ENCODE measurements around the gene RPL32. TPM values are rescaled to one million over a fixed set of nuclear protein-coding genes. Genes with fewer than 3 reads are reported as not detected.
"Not testable (repeated sequence)": the region's sequence is repeated elsewhere in the genome, so short reads cannot be mapped to it uniquely, and the experiment has no call there.

Gene RPL32
- total RNA-seq, 1 experiment from 2014 or later = 2,021 TPM

GRCh38 chr3:12791430-12791829, 49.9 kb downstream of the RPL32 start:
- WGBS (ENCODE audit: extremely low coverage, insufficient read length, low lambda C conversion rate) = no CpG with 5 or more reads among the region's 1 CpG
- H3K4me3 Mint-ChIP-seq = no peak overlapping the region
- H3K79me1 ChIP-seq (ENCODE audit: insufficient read depth, low read depth, low read length, poor library complexity, severe bottlenecking) = no peaks in the 10 kb centered on the region
- H3K23me2 ChIP-seq (ENCODE audit: insufficient read length, low read depth, low read length, poor library complexity, severe bottlenecking) = no peaks in the 10 kb centered on the region
- no peak overlapping the region for H3K23ac ChIP-seq (ENCODE audit: insufficient read length, low read depth, low read length)
- no peak for DNase-seq
- no peak overlapping the region for H2AFZ ChIP-seq (ENCODE audit: low read length)
- no peak overlapping the region for H2BK15ac ChIP-seq (ENCODE audit: low read depth, low read length)
- no peak overlapping the region for H3K27ac Mint-ChIP-seq
- no peaks in the 10 kb centered on the region for H3K9me3 ChIP-seq (ENCODE audit: control insufficient read depth, low read depth, low read length)
- H3K4me2 ChIP-seq (ENCODE audit: insufficient read depth, insufficient read length, low read length) = no peak overlapping the region
- no peak overlapping the region for H3K56ac ChIP-seq (ENCODE audit: insufficient read length, low read depth, low read length)
- peaks cover 0 to 5% (median 0%) of the 10 kb centered on the region in 3 experiments; a peak in 2 of 7 replicates for H3K36me3 Mint-ChIP-seq (ENCODE audit: insufficient read depth in 1 of 3, low read depth in 3 of 3)
- no peaks in the 10 kb centered on the region for H3K27me3 ChIP-seq (ENCODE audit: insufficient read depth, low read length)
- no peak overlapping the region for H3K14ac ChIP-seq (ENCODE audit: insufficient read depth, low read length)
- H3K79me2 ChIP-seq (ENCODE audit: insufficient read depth, low read length) = no peaks in the 10 kb centered on the region
- no peak overlapping the region for H3K18ac ChIP-seq (ENCODE audit: insufficient read length, low read depth, low read length)
- no peak overlapping the region for H2BK20ac ChIP-seq (ENCODE audit: low read depth, low read length, poor library complexity, severe bottlenecking)
- no peaks in the 10 kb centered on the region for H3K4me1 ChIP-seq (ENCODE audit: insufficient read depth, low read length)
- peaks cover 10% of the 10 kb centered on the region for H3K27me3 Mint-ChIP-seq (ENCODE audit: low read depth)
- no peak overlapping the region for H2AK5ac ChIP-seq (ENCODE audit: insufficient read length, low read length)
- no peak overlapping the region for H3K9ac ChIP-seq (ENCODE audit: extremely low read depth, insufficient read length, low read length)
- peaks cover 3 to 10% of the 10 kb centered on the region in 2 experiments; a peak in 3 of 4 replicates for H3K4me1 Mint-ChIP-seq
- H4K5ac ChIP-seq (ENCODE audit: insufficient read length, low read depth, low read length) = no peak overlapping the region
- no peak overlapping the region for H2BK120ac ChIP-seq (ENCODE audit: low read depth, low read length, poor library complexity, severe bottlenecking)
- H3K9me3 Mint-ChIP-seq = peaks cover 0 to 4% of the 10 kb centered on the region in 2 experiments; a peak in 3 of 5 replicates
- H2BK12ac ChIP-seq (ENCODE audit: insufficient read length, low read depth, low read length) = no peak overlapping the region
- no peak overlapping the region for H4K8ac ChIP-seq (replicated peaks; ENCODE audit: insufficient read length, low read depth, low read length)
- H4K20me1 ChIP-seq (ENCODE audit: control insufficient read depth, insufficient read depth, insufficient read length) = no peaks in the 10 kb centered on the region
- H2BK5ac ChIP-seq (ENCODE audit: insufficient read length, low read length) = no peak overlapping the region
- no peak overlapping the region for H4K91ac ChIP-seq (ENCODE audit: insufficient read length, low read depth, low read length)
- no peak for TF ChIP-seq CTCF (conservative IDR thresholded peaks at IDR 0.05)
- H3T11ph ChIP-seq (ENCODE audit: low read length) = no peak overlapping the region
- H3K4ac ChIP-seq (ENCODE audit: low read depth, low read length) = no peak overlapping the region
- H3K27ac ChIP-seq (ENCODE audit: insufficient read length, low read depth, low read length) = no peak overlapping the region

- H4K91ac ChIP-seq (ENCODE audit: insufficient read length, low read depth, low read length); H3K36me3 Mint-ChIP-seq (ENCODE audit: insufficient read depth in 1 of 3, low read depth in 3 of 3); H3K23ac ChIP-seq (ENCODE audit: insufficient read length, low read depth, low read length); H3K14ac ChIP-seq (ENCODE audit: insufficient read depth, low read length); H2BK20ac ChIP-seq (ENCODE audit: low read depth, low read length, poor library complexity, severe bottlenecking); H3K4me1 ChIP-seq (ENCODE audit: insufficient read depth, low read length); H2BK15ac ChIP-seq (ENCODE audit: low read depth, low read length); H4K8ac ChIP-seq (replicated peaks; ENCODE audit: insufficient read length, low read depth, low read length); H3K56ac ChIP-seq (ENCODE audit: insufficient read length, low read depth, low read length); H4K5ac ChIP-seq (ENCODE audit: insufficient read length, low read depth, low read length); H4K20me1 ChIP-seq (ENCODE audit: control insufficient read depth, insufficient read depth, insufficient read length); H2AFZ ChIP-seq (ENCODE audit: low read length); H3K4me2 ChIP-seq (ENCODE audit: insufficient read depth, insufficient read length, low read length); H3K27me3 ChIP-seq (ENCODE audit: insufficient read depth, low read length); DNase-seq; H3K9me3 Mint-ChIP-seq; H2BK5ac ChIP-seq (ENCODE audit: insufficient read length, low read length); H3K79me2 ChIP-seq (ENCODE audit: insufficient read depth, low read length); H3K27ac Mint-ChIP-seq; H3K18ac ChIP-seq (ENCODE audit: insufficient read length, low read depth, low read length); H2AK5ac ChIP-seq (ENCODE audit: insufficient read length, low read length); H3K23me2 ChIP-seq (ENCODE audit: insufficient read length, low read depth, low read length, poor library complexity, severe bottlenecking); H2BK120ac ChIP-seq (ENCODE audit: low read depth, low read length, poor library complexity, severe bottlenecking); H3K27ac ChIP-seq (ENCODE audit: insufficient read length, low read depth, low read length); H3K27me3 Mint-ChIP-seq (ENCODE audit: low read depth); H3K4me3 Mint-ChIP-seq; H3K79me1 ChIP-seq (ENCODE audit: insufficient read depth, low read depth, low read length, poor library complexity, severe bottlenecking); H3T11ph ChIP-seq (ENCODE audit: low read length); H3K9me3 ChIP-seq (ENCODE audit: control insufficient read depth, low read depth, low read length); H3K4ac ChIP-seq (ENCODE audit: low read depth, low read length); H2BK12ac ChIP-seq (ENCODE audit: insufficient read length, low read depth, low read length); H3K9ac ChIP-seq (ENCODE audit: extremely low read depth, insufficient read length, low read length): not testable (repeated sequence)
- WGBS (ENCODE audit: extremely low coverage, insufficient read length, low lambda C conversion rate) = no CpG with 5 or more reads among the region's 23 CpGs
- H3K4me1 Mint-ChIP-seq = peaks cover 13 to 17% of the 10 kb centered on the region in 2 experiments
These were observed 53.2 kb downstream of the RPL32 start for GRCh38 chr3:12787967-12788690.
